ENCODE results near the gene EIF3A. TPM values are rescaled to one million over a fixed set of nuclear protein-coding genes. Genes with fewer than 3 reads are reported as not detected.
"Not testable (repeated sequence)": the region's sequence is repeated elsewhere in the genome, so short reads cannot be mapped to it uniquely, and the experiment has no call there.

The EIF3A gene
- total RNA-seq, 1 donor from 2014 or later, result 81.6 TPM

DNA sequence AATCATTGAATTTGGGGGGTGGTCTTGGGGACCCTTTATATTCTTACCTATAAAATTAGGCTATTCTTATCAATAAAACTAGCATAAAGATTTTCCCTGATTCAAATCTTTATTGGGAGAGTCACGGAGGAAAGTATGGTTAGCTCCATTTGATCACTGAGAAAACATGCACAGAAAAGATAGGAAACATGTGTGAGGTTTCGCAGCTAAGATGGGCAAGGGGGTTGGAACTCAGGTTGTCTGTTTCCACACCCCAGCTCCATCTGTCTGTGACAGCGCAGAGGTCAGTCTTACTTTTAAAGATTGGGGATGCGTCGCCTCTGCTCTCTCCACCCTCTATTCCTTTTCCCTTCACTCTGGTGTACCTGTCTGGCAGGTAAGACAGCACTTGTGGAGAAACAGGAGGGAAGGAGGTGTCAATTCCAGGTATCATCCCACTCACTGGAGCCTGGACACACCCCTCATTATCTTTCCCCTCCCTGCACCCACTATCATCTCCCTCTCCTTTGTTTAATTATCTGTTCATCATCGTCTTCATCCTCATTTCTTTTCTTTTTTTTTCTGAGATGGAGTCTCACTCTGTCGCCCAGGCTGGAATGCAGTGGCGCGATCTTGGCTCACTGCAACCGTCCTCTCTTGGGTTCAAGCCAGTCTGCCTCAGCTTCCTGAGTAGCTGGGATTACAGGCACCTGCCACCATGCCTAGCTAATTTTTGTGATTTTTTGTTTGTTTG, 20.9 kb upstream of the EIF3A start:
- no peak for DNase-seq

- no peak for DNase-seq
These were observed 20.0 kb upstream of the EIF3A start for GRCh38 chr10:119100434-119101238.

DNA sequence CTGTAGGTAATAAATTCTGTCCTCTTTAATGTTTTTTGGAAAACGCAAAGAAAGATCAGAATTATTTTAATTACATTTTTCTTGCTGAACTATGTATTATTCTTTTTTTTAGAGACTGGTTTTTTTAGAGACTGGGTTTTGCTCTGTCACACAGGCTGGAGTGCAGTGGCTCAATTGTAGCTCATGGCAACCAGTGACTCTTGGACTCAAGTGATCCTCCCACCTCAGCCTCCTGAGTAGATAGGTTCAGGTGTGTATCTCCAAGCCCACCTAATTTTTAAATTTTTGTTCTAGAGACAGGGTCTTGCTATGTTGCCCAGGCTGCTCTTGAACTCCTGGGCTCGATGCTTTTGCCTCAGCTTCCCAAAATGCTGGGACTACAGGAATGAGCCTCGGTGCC, 18.0 kb upstream of the EIF3A start:
- DNase-seq, result no peak

GRCh38 chr10:119096641-119097415, 16.2 kb upstream of the EIF3A start:
- not testable (repeated sequence) for DNase-seq

DNA sequence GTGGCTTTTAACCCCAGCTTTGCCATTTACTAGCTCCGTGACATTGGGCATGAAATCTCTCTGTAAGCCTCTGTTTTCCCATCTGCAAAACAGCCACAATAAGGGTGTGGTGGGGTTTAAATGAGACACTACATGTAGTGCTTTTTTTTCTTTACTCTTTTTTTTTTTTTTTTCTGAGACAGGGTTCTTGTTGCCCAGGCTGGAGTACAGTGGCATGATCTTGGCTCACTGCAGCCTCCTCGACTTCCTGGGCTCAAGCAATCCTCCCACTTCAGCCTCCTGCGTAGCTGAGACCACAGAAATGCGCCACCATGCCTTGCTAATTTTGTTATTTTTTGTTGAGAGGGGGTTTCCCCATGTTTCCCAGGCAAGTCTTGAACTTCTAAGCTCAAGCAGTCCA, 15.0 kb upstream of the EIF3A start:
- DNase-seq, result no peak

GRCh38 chr10:119090968-119091367, 10.4 kb upstream of the EIF3A start:
- DNase-seq, result no peak

GRCh38 chr10:119090026-119090795, 9.6 kb upstream of the EIF3A start:
- DNase-seq, result no peak

GRCh38 chr10:119087271-119087882, 6.8 kb upstream of the EIF3A start:
- DNase-seq, result no peak

- no peak for DNase-seq
These were observed 4.3 kb upstream of the EIF3A start for GRCh38 chr10:119084896-119085295.

DNA sequence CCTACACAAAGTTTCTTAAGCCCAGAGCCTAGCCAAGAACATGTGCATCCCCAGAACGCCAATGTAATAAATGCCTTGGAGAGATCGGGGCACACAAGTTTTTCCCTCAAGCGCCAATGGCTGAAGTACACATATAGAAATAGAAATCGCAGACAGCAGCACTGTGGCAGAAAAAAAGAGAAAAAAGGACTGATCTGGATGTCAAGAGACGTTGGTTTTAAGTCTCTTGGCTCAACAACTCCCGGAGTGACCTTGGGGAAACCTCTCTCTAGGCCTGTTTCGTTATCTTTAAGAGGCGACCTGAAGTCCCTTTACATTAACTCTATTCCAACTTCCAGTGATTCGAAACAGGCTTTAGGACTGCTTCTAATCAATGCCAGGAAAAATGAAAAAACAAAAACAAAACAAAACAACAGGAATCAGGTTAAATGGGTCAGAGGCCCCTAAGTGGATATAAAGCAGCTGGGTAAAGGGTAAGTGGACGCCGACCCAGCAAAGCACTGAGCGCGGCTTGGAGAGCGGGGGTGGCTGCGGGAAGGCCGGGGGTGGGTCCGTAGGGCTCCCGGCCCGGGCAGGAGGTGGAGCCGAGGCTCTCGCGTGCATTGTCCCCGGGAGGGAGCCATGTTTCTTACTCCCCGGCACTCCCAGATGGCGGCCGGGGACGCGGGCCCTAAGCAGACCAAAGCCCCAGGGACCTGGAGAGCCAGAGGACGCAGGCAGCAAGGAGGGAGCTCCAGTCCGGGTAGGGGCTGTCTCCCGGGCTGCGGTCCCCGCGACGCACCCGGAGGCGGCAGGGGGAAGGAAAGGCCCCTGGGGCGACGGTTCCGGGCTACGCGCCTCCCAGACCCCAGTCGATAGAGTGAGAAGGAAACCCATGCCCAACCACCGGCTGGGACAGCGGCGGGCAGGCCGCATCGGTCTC, 757 bp downstream of the EIF3A start:
- DNase-seq, result peak; percentile 27

GRCh38 chr10:119078422-119079179, 2.0 kb downstream of the EIF3A start:
- DNase-seq, result no peak

- DNase-seq, result no peak
These were observed 7.0 kb downstream of the EIF3A start for GRCh38 chr10:119073584-119073983.

DNA sequence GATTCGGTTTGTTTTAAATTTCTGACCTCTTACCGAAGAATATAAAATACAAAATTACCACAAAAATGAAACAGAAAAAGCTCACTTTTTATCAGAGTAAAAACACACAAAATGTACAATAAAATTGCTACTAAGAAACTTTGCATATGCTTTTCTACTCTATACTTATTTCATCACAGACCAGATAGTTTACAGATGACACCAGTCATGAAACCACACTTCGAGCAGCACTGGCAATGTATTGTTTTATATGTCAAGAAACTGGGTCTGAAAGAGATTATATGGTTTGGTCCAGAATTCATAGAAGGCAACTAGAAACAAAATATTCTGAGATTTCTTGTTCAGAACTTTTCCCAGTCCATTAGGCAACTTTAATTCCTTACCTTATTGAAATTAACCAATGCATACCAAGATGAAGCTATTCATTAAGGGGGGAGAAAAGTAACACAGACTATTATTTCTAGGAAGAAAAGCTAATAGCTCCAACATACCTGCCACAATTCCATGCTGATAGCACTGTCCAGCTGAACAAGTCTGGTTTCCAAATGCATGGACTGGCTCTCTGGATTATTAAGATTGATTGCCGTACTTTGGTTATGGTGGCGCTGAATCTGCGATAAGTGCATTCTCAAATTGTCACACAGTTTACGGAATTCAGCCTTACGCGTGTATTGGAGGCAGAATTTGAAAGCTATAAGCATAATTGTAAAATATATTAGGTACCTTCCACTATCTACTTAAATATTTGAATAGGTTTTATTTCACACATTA, 10.0 kb downstream of the EIF3A start:
- no peak for DNase-seq

- no peak for DNase-seq
These were observed 18.7 kb downstream of the EIF3A start for GRCh38 chr10:119061926-119062325.

GRCh38 chr10:119061352-119061751, 19.3 kb downstream of the EIF3A start:
- no peak for DNase-seq

GRCh38 chr10:119060107-119060506, 20.5 kb downstream of the EIF3A start:
- no peak for DNase-seq

- no peak for DNase-seq
These were observed 21.1 kb downstream of the EIF3A start for GRCh38 chr10:119059557-119059956.

DNA sequence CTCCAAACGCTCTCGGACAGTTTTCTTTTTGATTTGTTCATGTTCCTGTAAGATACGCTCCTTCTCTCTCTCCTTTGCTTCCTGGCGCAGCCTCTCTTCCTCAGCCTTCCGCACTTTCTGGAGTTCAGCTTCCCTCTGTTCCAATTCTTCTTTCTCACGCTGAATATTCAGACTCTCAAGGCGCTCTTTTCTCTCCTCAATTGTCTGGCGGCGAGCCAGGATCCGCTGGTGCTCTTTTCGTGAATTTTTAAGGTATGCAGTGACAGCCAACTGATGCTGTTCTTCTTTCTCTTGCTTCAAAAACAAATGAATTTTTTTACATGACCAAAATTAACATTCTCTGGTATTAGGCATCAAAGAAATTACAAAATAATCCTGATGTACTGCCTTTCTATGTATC, 22.6 kb downstream of the EIF3A start:
- no peak for DNase-seq

DNA sequence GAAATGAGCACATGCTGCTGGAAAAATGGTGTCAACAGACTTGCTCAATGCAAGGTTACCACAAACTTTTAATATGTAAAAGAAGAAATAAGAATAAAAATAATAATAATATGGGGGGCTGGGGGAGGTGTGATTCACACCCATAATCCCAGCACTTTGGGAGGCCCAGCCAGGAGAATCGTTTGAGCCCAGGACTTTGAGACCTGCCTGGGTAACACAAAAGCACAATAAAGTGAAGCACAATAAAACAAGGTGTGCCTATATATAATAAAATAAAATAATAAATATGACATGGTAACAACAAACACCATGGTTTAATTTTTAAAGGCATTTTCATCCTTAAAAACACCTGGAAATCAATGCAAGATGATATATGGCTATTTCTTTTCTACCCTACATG, 25.1 kb downstream of the EIF3A start:
- DNase-seq, result no peak
